NCI-H2227 treated with DMSO at 0.1 percent for 48 hours (cell line): ENCODE results near the gene CST7.

ENCODE experiments used
- DNase-seq: peaks from one replicate; lab custom pipeline; 2025; lab: John Stamatoyannopoulos, UW

Gene CST7

GRCh38 chr20:24964506-24964840 lies 15.4 kb downstream of the CST7 start:
- no peak for DNase-seq

GRCh38 chr20:24965065-24965919 lies 16.2 kb downstream of the CST7 start:
- DNase-seq: no peak

- DNase-seq: no peak
These were observed 17.4 kb downstream of the CST7 start for GRCh38 chr20:24966317-24967012.

GRCh38 chr20:24968278-24968800 lies 19.3 kb downstream of the CST7 start:
- DNase-seq: no peak

GRCh38 chr20:24969186-24970029 lies 20.3 kb downstream of the CST7 start:
- DNase-seq: no peak

- no peak for DNase-seq
These were observed 21.0 kb downstream of the CST7 start for GRCh38 chr20:24970030-24970553.

GRCh38 chr20:24970754-24971153 lies 21.7 kb downstream of the CST7 start:
- no peak for DNase-seq

- no peak for DNase-seq
These were observed 22.5 kb downstream of the CST7 start for GRCh38 chr20:24971376-24972101.

GRCh38 chr20:24972341-24972740 lies 23.3 kb downstream of the CST7 start:
- no peak for DNase-seq

GRCh38 chr20:24977336-24977735 lies 28.3 kb downstream of the CST7 start:
- no peak for DNase-seq

GRCh38 chr20:24977797-24978196 lies 28.7 kb downstream of the CST7 start:
- no peak for DNase-seq

GRCh38 chr20:24978513-24978912 lies 29.4 kb downstream of the CST7 start:
- no peak for DNase-seq

GRCh38 chr20:24979036-24979960 lies 30.2 kb downstream of the CST7 start:
- no peak for DNase-seq

- no peak for DNase-seq
These were observed 31.4 kb downstream of the CST7 start for GRCh38 chr20:24980291-24981053.

- no peak for DNase-seq
These were observed 32.2 kb downstream of the CST7 start for GRCh38 chr20:24981282-24981681.

- no peak for DNase-seq
These were observed 32.7 kb downstream of the CST7 start for GRCh38 chr20:24981790-24982189.

- DNase-seq: no peak
These were observed 34.8 kb downstream of the CST7 start for GRCh38 chr20:24983896-24984295.

- DNase-seq: no peak
These were observed 36.0 kb downstream of the CST7 start for GRCh38 chr20:24984961-24985640.

- DNase-seq: no peak
These were observed 36.7 kb downstream of the CST7 start for GRCh38 chr20:24985802-24986201.
